WI38 (cell line): ENCODE measurements around the gene ACSS3.
A peak's percentile ranks its signal among the peaks of the same experiment; 100 is the strongest.
"Not testable (repeated sequence)": the region's sequence is repeated elsewhere in the genome, so short reads cannot be mapped to it uniquely, and the experiment has no call there.

Experiments
- H3K4me3 ChIP-seq: 2 replicates; pipeline ENCODE4 v1.5.1; 2011; ENCODE audit warnings: low read depth, mild to moderate bottlenecking, control low read depth, low read length
- TF ChIP-seq, protein P1 (sequence below): IDR thresholded peaks from 2 replicates; pipeline ENCODE4 v1.5.1; 2012; ENCODE audit warnings: low read depth, mild to moderate bottlenecking, control low read depth, low read length

The ACSS3 gene, protein sequence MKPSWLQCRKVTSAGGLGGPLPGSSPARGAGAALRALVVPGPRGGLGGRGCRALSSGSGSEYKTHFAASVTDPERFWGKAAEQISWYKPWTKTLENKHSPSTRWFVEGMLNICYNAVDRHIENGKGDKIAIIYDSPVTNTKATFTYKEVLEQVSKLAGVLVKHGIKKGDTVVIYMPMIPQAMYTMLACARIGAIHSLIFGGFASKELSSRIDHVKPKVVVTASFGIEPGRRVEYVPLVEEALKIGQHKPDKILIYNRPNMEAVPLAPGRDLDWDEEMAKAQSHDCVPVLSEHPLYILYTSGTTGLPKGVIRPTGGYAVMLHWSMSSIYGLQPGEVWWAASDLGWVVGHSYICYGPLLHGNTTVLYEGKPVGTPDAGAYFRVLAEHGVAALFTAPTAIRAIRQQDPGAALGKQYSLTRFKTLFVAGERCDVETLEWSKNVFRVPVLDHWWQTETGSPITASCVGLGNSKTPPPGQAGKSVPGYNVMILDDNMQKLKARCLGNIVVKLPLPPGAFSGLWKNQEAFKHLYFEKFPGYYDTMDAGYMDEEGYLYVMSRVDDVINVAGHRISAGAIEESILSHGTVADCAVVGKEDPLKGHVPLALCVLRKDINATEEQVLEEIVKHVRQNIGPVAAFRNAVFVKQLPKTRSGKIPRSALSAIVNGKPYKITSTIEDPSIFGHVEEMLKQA

DNA sequence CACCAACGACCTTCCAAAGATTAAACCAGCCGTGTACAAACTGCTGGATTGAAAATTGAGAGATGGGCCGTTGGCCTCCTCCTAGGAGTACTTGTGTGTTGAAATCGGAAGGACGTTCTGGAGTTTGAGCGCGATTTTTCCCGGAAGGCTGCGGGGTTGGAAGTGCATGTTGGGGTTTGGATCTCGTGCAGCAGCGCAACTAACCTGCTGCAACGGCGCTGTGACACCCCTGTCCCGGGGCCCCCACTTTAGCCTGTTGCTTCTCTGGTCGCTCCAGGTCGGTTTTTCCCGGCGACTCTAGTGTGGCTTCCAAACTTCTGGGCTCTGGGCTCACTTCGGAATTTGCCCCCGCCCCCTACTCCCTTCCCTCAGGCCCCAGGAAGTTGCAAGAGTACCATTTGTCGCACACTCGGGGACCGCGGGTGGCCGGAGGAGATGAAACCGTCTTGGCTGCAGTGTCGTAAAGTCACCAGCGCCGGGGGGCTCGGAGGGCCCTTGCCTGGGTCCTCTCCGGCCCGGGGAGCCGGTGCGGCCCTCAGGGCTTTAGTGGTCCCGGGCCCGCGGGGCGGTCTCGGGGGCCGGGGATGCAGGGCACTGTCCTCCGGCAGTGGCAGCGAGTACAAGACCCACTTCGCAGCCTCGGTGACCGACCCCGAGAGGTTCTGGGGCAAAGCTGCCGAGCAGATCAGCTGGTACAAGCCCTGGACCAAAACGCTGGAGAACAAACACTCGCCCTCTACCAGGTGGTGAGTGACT is at the start of gene ACSS3:
Gene ACSS3 (plus strand): TSS at position 394 of the 756 bp plus-strand sequence. CDS start 42 bp downstream, at position 436.
- peak within 1 kb of the TSS; percentile 51 for H3K4me3 ChIP-seq
- TF ChIP-seq, protein P1, sequence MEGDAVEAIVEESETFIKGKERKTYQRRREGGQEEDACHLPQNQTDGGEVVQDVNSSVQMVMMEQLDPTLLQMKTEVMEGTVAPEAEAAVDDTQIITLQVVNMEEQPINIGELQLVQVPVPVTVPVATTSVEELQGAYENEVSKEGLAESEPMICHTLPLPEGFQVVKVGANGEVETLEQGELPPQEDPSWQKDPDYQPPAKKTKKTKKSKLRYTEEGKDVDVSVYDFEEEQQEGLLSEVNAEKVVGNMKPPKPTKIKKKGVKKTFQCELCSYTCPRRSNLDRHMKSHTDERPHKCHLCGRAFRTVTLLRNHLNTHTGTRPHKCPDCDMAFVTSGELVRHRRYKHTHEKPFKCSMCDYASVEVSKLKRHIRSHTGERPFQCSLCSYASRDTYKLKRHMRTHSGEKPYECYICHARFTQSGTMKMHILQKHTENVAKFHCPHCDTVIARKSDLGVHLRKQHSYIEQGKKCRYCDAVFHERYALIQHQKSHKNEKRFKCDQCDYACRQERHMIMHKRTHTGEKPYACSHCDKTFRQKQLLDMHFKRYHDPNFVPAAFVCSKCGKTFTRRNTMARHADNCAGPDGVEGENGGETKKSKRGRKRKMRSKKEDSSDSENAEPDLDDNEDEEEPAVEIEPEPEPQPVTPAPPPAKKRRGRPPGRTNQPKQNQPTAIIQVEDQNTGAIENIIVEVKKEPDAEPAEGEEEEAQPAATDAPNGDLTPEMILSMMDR = no peak

DNA sequence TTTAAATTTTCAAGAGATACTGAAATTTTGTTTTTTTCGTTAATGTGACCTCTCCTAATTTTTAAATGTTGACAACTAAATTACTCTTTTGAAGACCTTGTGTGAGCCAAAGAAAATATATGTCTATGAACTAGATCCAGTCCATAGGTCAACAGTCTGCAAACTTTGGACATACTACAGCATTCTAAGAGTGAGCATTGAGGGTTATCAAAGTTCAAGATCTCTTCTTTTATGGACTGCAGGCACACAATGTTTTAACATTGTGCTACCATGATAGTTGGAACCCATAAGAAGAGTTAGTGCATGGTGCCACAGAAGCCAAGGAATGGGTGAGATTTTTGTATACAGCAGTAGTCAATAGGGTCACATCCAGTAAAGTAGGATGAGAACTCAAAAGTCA is 43.0 kb upstream of the ACSS3 start:
- TF ChIP-seq, protein P1 = no peak
- no peak overlapping the region for H3K4me3 ChIP-seq

DNA sequence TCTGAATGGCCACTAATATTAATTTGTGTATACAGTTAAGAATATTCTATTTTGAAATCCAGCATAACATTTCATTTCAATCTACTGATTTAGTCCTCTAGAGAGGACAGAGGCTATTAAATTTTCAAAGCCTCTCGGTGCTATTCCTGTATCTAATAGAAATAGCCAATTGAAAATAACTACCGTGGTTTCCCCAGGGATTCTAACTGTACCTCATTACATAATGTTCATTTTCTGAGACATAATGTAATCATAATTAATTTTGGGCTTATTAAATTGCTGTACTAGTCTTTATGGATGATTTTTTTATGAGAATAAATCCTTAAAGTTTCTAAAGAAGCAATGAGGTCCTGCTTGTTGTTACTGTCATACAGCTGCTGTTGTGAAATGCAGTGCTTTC is 38.6 kb upstream of the ACSS3 start:
- TF ChIP-seq, protein P1 = no peak
- no peak overlapping the region for H3K4me3 ChIP-seq

DNA sequence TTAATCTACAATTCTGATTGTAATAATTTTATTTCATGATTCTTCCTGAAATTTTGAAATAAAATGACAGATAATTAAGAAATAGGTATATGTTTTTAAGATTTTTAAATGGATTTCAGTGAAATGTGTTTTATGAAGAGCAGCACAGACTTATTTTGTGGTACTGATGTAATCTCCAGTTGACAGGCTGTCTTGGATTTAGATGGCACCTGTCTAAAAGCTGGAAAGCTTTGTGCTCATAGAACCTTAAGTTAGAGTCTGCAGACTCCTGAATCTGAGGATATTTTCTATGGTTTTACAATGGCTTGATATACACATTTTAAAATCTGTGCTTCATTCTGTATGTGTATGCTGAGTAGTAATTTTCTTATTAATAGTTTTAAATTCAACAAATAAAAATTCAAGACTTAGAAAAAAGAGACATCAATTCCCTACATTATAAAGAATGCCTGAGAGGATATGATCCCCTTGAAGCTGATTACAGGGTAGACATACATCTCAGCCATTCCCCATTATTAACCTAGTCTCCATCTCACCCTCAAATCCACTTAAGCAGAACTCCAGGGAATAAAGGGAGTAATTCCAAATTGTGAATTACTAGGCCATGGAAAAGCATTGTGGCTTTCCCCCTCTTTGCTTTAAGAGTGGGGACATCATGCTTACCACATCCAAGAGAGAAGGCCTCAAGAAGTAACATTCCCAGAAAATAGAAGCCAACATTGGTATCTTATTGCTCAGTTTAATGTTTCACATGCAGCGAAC is 33.7 kb upstream of the ACSS3 start:
- TF ChIP-seq, protein P1 = no peak
- H3K4me3 ChIP-seq = no peak overlapping the region

DNA sequence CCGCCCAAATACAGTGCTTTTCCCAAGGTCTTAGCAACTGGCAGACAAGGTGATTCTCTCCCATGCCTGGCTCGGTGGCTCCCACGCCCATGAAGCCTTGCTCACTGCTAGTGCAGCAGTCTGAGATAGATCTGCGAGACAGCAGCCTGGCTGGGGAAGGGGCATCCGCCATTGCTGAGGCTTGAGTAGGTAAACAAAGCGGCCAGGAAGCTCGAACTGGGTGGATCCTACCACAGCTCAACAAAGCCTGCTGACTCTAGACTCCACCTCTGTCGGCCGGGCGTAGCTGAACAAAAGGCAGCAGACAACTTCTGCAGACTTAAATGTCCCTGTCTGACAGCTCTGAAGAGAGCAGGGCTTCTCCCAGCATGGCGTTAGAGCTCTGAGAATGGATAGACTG is 12.9 kb upstream of the ACSS3 start:
- not testable (repeated sequence) for H3K4me3 ChIP-seq

DNA sequence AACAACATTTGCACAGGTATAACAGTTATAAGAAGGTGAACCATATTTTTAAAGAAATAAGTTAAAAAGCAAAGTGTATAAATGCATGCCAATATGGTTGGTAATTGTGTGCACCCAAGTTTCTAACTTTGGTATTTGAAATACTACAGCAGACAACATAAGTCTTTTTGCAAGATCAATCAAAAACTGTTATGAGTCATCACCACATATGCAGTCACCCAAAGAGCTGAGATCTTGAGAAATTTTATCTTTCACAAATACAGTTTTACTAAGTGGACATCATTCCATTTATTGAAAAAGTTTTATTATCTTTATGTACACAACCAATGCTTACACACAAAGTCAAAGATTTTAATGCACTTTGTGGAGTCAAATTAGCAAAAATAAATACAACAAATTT is 7.0 kb upstream of the ACSS3 start:
- H3K4me3 ChIP-seq = no peak overlapping the region
- TF ChIP-seq, protein P1 = no peak

DNA sequence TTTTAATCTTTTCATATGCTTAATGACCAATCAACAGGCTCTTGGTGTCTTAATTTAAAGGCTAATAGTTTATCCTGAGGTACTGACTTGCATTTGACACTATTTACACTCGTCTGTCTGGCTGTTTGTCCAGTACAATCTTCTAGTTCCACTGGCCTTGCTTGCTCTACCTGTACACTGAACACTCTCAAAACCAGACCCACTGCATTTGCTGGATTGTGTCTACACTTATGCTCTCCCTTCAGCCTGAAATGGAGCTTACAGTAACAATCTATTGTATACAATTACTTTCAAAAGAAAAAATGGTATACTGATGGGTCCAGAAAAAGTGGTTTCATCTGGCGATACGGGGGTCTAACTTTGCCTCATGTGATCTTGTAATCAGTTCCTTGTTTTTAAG is 2.3 kb upstream of the ACSS3 start:
- H3K4me3 ChIP-seq = no peak overlapping the region
- TF ChIP-seq, protein P1 = no peak
